Left renal cortex interstitium (tissue), 4 donors: Measurements from ENCODE around the gene GBX1. TPM values are rescaled to one million over a fixed set of nuclear protein-coding genes. Genes with fewer than 3 reads are reported as not detected.

Experiments
- DNase-seq, 4 donors: peaks; one replicate each; pipeline ENCODE4 v3.0.0-alpha.2; 2013; ENCODE audit warnings: low read depth in 4 of 4, low spot score in 2 of 4, missing footprints in 1 of 4
- polyA plus RNA-seq, 4 donors: library from polyadenylated mRNA; unstranded; fragments of 120-200 nt; gene quantifications; one replicate each; pipeline ENCODE4 v1.2.1, GENCODE V29; 2013; ENCODE audit not compliant: insufficient read length in 4 of 4

Gene GBX1
- polyA plus RNA-seq, 4 donors, result 0.17 to 0.33 (median 0.22) TPM; not detected in 1

GRCh38 chr7:151194188-151194587 lies 26.7 kb upstream of the GBX1 start:
- no peak for DNase-seq

GRCh38 chr7:151193203-151193978 lies 25.9 kb upstream of the GBX1 start:
- DNase-seq, result no peak

GRCh38 chr7:151192002-151192539 lies 24.6 kb upstream of the GBX1 start:
- DNase-seq, result no peak

GRCh38 chr7:151191544-151191943 lies 24.1 kb upstream of the GBX1 start:
- no peak for DNase-seq

DNA sequence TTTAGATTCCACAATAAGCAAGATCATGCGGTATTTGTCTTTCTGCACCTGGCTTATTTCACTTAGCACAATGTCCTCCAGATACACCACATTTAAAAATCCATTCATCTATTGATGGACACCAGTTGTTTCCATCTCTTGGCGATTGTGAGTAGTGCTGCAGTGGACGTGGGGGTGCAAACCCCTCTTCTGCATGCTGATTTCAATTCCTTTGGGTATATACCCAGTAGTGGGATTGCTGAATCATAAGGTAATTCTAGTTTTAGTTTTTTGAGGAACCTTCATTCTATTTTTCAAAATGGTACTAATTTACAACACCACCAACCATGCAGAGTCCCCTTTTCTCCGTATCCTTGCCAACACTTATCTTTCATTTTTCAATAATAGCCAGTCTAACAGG lies 21.5 kb upstream of the GBX1 start:
- DNase-seq, result no peak

DNA sequence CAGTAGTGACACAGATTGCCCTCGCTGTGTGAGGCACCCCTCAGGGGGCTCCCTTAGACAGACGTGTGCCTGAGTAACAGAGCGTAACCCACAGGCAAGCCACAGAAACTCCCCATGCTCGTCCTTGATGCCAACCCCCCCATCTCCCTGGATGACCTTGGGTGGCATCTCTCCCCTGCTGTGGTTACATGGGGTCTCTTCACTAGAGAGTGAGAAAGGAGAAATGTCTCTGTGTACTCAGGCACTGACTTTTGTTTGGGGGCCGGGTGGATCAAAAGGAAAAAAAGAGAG lies 20.7 kb upstream of the GBX1 start:
- no peak for DNase-seq

DNA sequence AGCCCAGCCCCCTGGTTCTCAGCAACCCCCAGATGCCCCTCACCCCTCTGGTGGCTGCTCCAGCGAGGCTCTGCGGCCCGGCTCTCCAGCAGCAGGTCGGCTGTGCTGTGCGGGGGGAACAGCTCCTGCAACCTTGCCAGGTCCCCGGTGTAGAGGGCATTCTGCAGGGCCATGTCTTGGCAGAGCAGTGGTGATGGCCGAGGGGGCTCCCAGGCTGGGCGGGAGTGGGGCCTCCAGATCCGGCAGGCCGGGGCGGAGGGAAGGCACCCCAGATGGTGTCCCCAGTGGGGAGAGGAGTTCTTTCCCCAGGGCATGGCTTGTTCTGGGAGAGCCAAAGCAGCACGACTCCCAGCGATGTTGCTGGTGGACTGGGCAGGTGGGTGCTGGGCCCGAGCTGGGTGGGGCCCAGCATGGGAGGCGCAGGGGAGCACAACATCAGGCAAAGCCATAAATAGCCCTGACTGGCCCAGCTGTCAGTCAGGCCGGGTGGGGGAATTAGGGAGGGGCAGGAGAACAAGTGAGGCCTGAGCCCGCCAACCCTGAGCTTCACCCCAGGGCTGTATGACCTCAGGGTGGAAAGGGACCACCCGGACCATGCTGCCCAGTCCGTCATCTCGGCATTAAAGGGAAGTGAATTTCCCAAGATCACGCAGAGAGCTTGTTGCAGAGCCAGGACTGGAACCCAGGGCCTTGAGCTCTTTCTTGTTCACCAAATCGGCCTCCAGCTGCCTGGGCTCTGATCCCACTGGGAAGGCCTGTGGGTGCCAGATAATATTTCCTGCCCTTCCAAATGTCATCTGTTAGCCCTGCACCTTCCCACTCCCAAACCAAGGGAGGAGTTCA lies 20.1 kb upstream of the GBX1 start:
- no peak for DNase-seq

- DNase-seq, result no peak
Measured at GRCh38 chr7:151186640-151187408, 19.3 kb upstream of the GBX1 start, which contains the start of gene ASB10. TSS of gene ASB10 (minus strand) at chr7:151187250. CDS start at chr7:151187130, 120 bp downstream.

- no peak for DNase-seq
Measured at GRCh38 chr7:151185762-151186639, 18.5 kb upstream of the GBX1 start.

GRCh38 chr7:151181011-151181431 lies 13.5 kb upstream of the GBX1 start:
- no peak for DNase-seq

DNA sequence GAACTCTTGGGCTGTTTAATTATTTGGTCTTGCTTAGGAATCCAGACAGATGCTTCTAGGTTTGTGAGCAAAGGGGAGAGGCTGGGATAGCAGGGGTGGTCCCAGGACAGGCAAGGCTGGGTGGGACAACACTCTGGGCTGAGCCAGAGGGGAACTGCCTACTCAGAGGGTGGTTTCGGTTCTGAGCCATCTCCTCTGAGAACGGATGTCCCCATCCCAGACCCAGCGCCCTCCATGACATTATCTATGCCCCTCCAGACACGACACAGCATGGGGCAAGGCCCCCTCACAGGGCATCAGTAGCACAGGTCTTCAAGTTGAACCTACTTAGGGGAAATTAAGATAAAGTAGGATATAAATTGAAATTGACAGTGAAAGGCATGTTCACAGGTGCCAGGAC lies 12.5 kb upstream of the GBX1 start:
- no peak for DNase-seq

DNA sequence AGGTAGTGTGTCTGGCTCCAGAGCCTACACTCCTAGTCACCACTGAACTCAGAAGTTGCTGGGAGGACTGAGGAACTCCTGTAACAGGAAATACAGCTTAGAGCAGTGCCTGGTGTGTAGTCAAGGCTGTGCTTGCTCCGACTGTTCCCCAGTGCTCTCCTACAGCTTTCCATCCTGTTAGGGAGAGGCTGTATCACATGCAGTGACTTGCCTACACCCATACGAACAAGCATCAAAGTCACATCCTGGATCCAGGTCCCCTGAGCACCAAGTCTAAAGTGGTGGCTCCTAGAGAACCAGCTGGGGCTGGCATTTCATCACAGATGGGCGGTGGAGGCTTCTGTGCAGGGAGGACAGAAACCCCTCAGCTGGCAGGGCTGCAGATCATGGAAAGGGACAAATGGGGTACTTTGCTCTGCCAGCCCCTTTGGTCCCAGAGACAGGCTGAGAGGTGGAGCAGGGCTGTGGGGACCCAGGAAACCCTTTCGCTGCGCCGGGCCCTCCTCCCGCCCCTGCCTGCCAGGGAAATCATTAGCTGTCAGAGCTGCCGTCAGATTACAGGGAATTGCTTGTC lies 11.9 kb upstream of the GBX1 start:
- no peak for DNase-seq

DNA sequence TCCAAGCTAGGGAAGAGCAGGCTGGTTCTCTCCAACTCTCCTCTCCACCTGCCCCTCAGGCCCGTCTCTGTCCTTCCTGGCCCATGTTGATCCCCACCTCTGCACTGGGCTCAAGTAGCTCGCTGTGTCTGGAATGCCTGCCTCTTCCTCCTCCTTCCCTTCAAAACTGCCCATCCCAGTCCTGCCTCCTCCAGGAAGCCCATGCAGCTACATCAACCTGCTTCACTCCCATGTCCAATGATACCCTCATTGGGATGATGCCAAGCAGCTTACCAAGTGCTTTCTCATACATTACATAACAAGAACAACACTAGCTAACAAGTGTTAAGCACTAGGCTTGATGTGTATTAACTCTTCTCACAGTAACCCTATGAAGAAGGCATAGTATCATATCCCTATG lies 11.3 kb upstream of the GBX1 start:
- no peak for DNase-seq

DNA sequence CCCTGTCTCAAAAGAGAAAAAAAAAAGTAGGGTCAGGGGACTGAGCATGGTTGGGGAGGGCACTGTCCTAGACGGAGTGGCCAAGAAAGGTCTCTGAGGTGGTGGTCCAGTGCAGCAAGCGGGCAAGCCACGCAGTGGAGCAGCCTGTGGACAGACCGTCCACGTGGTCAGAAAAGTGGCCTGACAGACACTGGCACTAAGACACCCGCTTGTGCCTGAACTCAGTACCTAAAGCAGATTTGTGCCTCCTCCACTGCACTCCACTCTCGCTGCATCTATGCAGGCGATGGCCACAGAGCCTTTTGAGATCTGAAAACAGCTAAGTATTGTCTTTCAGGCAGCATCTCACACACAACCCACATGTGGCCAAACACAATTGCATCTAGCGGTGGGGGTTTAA lies 10.7 kb upstream of the GBX1 start:
- DNase-seq, result no peak

- DNase-seq, result no peak
Measured at GRCh38 chr7:151177310-151177709, 9.8 kb upstream of the GBX1 start.

DNA sequence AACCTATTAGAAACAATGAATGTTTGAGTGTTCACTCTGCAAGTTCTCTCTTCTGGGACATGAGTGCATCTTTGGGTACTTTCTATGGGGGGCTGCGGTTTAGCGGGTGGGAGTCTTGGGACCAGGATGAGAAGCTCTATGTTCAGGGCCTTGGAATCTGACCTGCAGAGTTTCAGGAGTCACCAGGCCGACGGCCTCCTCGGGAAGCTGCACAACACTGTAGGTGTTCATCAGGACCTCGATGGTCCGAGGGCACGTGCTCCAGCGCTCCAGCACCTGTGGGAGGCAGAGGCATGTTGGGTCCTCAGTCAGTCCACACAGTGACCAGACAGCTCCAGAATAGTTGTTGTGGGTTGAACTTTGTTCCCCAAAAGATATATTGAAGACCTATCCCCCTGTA lies 8.9 kb upstream of the GBX1 start:
- DNase-seq, result no peak

GRCh38 chr7:151175793-151176311 lies 8.4 kb upstream of the GBX1 start:
- DNase-seq, result no peak

- no peak for DNase-seq
Measured at GRCh38 chr7:151175047-151175792, 7.7 kb upstream of the GBX1 start.
